Measurements from ENCODE around the gene TAB2.
"Not testable (repeated sequence)": the region's sequence is repeated elsewhere in the genome, so short reads cannot be mapped to it uniquely, and the experiment has no call there.

The TAB2 gene

DNA sequence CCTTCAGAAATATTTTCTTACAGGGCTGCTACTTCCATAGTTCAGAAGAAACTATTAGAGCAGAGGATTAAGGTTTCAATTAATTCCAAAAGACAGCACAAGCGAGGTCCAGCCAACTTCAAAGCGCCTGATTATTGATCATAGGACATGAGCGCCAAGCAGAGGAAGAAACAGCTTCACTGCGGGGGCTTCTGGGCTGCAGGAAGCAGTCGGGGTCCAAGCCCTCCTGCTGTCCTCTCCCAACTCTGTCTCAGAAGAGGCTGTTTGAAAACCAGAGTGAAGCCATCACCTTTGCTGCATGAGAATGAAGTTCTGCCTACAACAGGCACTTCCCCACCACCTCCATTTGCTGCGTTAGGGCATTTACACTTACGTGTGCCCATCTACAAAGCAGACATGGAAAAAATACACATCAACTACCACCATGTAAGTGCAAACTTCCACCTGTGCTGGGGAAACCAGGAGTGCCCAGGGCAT lies 106.5 kb downstream of the TAB2 start:
- DNase-seq = no peak

- no peak for DNase-seq
Observed at GRCh38 chr6:149425224-149425623, 107.7 kb downstream of the TAB2 start.

GRCh38 chr6:149425754-149426153 lies 108.2 kb downstream of the TAB2 start:
- no peak for DNase-seq

DNA sequence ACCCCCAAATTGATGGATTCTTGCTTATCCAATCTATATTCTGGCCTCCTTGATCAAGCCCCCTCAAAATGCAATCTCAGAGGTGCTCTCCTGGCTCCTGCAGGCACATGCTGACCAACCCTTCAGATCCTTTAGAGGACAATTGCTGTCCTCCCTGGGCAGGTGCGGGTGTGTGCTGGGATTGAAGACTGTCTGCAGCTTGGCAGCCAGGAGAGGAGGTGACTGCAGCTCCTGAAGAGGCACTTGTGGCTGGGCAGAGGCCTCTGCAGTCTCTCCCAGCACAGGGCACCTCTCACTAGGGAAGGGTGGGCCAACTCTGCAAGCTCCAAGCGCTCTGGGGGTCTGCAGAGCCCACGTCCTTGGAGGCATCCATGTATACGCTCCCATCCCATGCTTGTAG lies 111.1 kb downstream of the TAB2 start:
- no peak for DNase-seq

- DNase-seq = no peak
Observed at GRCh38 chr6:149429427-149430360, 112.2 kb downstream of the TAB2 start.

DNA sequence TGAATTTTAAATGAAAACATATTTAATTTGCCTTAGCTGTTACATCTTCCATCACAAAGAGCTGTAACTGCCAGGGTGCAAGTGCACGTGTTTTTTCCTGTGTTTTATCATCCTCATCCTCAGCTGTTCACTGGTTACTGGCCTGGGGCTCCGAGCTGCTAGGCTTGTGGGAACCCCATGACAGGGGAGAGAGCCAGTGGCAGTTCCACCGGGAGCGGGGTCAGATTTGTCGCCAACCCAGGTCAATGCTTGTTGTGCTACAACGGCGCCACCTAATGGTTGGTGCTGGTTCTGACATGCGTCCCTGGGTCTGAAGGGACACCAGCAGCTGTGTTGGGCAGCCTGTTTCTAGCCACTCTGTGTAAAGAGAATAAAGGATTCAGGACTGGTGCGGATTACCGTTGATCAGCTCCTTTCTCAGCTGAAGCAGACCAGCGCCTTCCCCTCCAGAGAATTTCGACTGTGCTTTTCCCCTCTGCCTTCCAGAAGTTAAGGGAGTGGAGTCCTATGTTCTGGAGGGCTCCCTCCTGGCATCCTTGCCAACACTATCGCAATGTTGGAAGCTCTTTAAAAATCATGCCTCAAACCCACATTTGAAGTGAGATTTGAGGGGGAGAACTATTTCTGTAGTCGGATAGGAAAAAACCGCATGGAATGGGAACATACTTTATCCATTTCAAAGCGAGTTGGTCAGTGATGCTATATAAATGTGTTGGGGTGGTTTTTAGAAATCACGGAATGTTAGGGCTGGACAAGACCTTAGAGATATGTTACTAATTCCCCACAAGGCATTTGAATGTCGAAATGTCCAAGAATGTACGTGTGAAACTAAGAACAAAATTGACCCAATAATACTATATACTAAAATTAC lies 114.6 kb downstream of the TAB2 start:
- peak; percentile 76 for DNase-seq

DNA sequence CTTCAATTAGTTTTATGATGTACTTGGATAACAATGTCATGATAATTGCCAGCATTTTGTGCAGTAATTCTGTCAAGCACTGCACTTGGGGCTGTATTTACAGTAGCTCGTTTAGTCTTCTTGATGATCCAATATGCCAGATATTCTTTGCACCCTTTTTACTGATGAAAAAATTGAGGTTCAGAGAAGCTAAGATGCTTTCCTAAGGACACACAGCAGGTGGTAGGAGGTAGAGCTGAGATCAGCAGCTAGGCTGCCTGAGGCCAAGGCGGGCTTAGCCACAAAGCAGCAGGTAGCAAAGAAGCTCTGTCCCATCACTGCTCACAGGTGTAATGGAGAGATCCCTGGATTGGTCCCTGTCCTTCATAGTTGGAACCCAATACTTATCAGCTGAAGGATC lies 115.9 kb downstream of the TAB2 start:
- DNase-seq = no peak

DNA sequence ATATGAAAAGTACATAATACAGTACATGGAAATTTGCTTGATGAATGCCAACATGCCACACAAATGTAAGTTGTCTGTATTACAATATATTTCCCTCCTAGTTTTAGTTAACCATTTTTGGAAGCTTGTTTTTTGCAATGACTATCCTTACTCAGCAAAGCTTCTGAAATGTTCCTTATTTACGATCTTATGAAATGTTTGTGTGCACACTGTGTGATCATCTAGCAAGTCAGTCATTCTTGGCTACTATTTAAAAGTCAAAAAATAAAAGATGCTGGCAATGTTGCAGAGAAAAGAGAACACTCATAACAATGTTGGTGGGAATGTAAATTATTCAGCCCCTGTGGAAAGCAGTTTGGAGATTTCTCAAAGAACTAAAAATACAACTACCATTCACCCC lies 116.4 kb downstream of the TAB2 start:
- no peak for DNase-seq

DNA sequence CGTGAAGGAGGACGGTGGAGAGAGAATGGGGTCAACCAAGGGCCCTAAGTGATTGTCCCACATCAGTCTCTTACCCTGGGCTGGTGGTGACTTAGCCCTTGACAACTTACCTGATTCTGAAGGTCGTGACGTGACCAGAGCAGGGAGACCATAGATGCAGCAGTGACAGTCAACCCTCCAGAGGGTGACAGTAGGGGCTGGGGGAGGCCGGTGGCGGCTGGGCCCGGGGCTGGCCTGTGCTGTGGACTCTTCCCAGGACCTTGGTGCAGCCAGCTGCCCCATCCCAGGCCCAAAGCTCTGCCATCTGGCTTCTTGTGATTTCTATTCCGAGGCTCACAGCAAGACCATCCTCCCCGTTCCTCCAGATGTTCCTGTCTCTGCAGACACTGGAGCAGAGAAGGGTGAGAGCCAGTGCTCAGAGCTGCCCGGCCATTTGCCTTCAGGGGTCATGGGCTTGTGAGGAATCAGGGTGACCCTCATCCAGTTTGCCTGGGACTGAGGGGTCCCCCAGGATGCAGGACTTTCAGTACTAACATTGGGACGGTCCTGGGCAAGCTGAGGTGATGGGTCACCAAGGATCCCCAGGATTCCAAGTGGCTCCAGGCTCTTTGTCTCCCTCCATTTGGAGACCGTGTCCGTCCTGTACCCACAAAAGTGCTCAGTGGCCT lies 118.5 kb downstream of the TAB2 start:
- no peak for DNase-seq

GRCh38 chr6:149436647-149437046 lies 119.1 kb downstream of the TAB2 start:
- DNase-seq = no peak

GRCh38 chr6:149437212-149437611 lies 119.7 kb downstream of the TAB2 start:
- no peak for DNase-seq

DNA sequence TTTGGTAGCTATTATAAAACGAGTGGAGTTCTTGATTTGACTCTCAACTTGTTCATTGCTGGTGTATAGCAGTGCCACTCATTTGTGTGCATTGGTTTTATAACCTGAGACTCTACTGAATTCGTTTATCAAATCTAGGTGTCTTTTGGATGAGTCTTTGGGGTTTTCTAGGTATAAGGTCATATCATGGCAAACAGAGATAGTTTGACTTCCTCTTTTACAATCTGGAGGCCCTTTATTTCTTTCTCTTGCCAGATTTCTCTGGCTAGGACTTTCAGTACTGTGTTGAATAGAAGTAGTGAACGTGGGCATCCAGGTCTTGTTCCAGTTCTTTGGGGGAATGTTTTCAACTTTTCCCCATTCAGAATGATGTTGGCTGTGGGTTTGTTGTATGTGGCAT lies 121.3 kb downstream of the TAB2 start:
- DNase-seq = no peak

- DNase-seq = no peak
Observed at GRCh38 chr6:149439626-149440025, 122.1 kb downstream of the TAB2 start.

- DNase-seq = no peak
Observed at GRCh38 chr6:149440735-149441671, 123.5 kb downstream of the TAB2 start.

GRCh38 chr6:149441740-149442139 lies 124.2 kb downstream of the TAB2 start:
- DNase-seq = no peak

DNA sequence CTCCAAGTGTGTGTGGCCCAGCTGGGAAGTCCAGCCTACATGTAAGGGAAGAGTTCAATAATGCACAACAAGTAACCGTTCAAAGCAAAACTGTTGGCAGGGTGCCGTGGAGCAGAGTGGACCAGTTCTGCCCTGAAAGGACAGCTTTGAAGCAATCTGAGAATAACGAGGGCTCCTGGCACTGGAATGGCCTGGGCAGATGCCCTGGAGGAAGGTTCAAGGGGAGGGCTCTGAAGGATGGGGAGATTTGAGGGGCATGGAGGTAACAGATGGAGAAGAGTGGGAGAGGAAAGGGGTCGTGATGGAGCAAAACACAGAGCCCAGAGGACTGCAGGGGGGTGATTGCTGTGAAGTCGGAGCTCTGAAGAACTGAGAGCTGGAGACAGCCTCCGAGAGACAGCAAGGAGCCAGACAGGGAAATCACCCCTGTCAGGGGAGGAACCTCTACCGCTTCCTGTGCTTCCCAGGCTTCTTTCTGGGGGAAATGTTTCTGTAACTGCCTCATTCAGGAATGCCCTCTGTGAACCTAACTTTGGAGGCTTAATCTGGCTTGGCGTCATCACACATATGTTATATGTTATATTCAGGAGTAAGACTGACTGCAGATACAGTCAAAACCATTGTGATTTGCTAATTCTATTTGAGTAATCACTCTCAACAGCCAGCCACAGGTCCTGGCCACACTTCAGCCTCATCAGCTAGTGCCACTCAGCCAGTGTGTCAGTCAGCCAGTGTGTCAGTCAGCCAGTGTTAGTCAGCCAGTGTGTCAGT lies 126.1 kb downstream of the TAB2 start:
- no peak for DNase-seq

GRCh38 chr6:149444360-149445094 lies 127.0 kb downstream of the TAB2 start:
- not testable (repeated sequence) for DNase-seq

- DNase-seq = no peak
Observed at GRCh38 chr6:149445095-149445466, 127.6 kb downstream of the TAB2 start.

- DNase-seq = no peak
Observed at GRCh38 chr6:149445573-149445972, 128.1 kb downstream of the TAB2 start.

- no peak for DNase-seq
Observed at GRCh38 chr6:149446791-149447376, 129.4 kb downstream of the TAB2 start.
